H1 (cell line): ENCODE results near the gene CCNK. TPM values are rescaled to one million over a fixed set of nuclear protein-coding genes. Genes with fewer than 3 reads are reported as not detected.

Experiments used
- CTCF ChIA-PET: fragments of 300-600 bp; sonication (Branson Sonifier 250); formaldehyde crosslinking; loops from one replicate; lab custom pipeline; 2021; ENCODE audit not compliant: partially characterized antibody; lab: Charles Lee
- POLR2A ChIA-PET: fragments of 300-600 bp; sonication (Branson Sonifier 250); formaldehyde crosslinking; loops from one replicate; lab custom pipeline; 2021; ENCODE audit warnings: inconsistent platforms; ENCODE audit not compliant: partially characterized antibody; lab: Charles Lee
- DNase-seq, 2 experiments: peaks; one replicate each; pipeline versions ENCODE4 v3.0.0 to v3.0.0-alpha.2; 2010 to 2022; ENCODE audit warnings: low spot score in 2 of 2, low read depth in 1 of 2, mixed read lengths in 1 of 2
- FAIRE-seq: peaks from 2 replicates; lab custom pipeline; 2011; peaks lifted over from hg19 to GRCh38; lab: Jason Lieb, UNC
- H2AFZ ChIP-seq: 2 replicates; pipeline ENCODE4 v1.8.1; 2012; ENCODE audit warnings: low read length, inconsistent platforms
- H2AK5ac ChIP-seq: 2 replicates; pipeline ENCODE4 v1.6.1; 2013; ENCODE audit warnings: low read depth, low read length
- H2BK120ac ChIP-seq: replicated peaks from 2 replicates; pipeline ENCODE3; 2013; ENCODE audit warnings: low read depth, low read length, inconsistent platforms
- H2BK12ac ChIP-seq: 2 replicates; pipeline ENCODE4 v1.6.1; 2013; ENCODE audit warnings: low read depth, low read length
- H2BK15ac ChIP-seq: 2 replicates; pipeline ENCODE4 v1.6.1; 2013; ENCODE audit warnings: low read length
- H2BK20ac ChIP-seq: 2 replicates; pipeline ENCODE4 v1.6.1; 2013; ENCODE audit warnings: low read length
- H2BK5ac ChIP-seq: 2 replicates; pipeline ENCODE4 v1.6.1; 2013; ENCODE audit warnings: low read depth, low read length
- H3K14ac ChIP-seq: 2 replicates; pipeline ENCODE4 v1.6.1; 2013; ENCODE audit warnings: inconsistent platforms; ENCODE audit not compliant: insufficient read length
- H3K18ac ChIP-seq: 2 replicates; pipeline ENCODE4 v1.6.1; 2013; ENCODE audit warnings: low read length; ENCODE audit errors: extremely low read depth
- H3K23ac ChIP-seq: 2 replicates; pipeline ENCODE4 v1.6.1; 2013; ENCODE audit warnings: inconsistent platforms; ENCODE audit not compliant: insufficient read length
- H3K23me2 ChIP-seq: 2 replicates; pipeline ENCODE4 v1.6.1; 2013; ENCODE audit warnings: low read depth, low read length
- H3K27ac ChIP-seq: 2 replicates; pipeline ENCODE4 v1.6.1; 2011; ENCODE audit warnings: low read depth, low read length, inconsistent platforms
- H3K27me3 ChIP-seq, 4 experiments: replicated peaks in 1 of 4; 1 replicate in 1 of 4; 2 replicates in 3 of 4; pipeline versions ENCODE4 v1.6.1 to v1.8.1; 2011 to 2013; ENCODE audit warnings: low read length in 3 of 4, mild to moderate bottlenecking in 3 of 4, inconsistent platforms in 2 of 4, mixed read lengths in 2 of 4, moderate library complexity in 1 of 4; ENCODE audit not compliant: control insufficient read depth in 3 of 4, insufficient read depth in 3 of 4; ENCODE audit errors: extremely low read depth in 1 of 4
- H3K36me3 ChIP-seq, 4 experiments: 2 replicates each; pipeline versions ENCODE4 v1.6.1 to v1.8.1; 2011 to 2013; ENCODE audit warnings: mild to moderate bottlenecking in 4 of 4, low read length in 3 of 4, moderate library complexity in 2 of 4, control low read depth in 1 of 4, inconsistent platforms in 1 of 4; ENCODE audit not compliant: insufficient read depth in 4 of 4, control insufficient read depth in 2 of 4
- H3K4ac ChIP-seq: replicated peaks from 2 replicates; pipeline ENCODE3; 2013; ENCODE audit warnings: low read length, low read depth, mixed read lengths, inconsistent platforms; ENCODE audit not compliant: insufficient read length
- H3K4me1 ChIP-seq, 4 experiments: replicated peaks in 1 of 4; 1 replicate in 1 of 4; 2 replicates in 3 of 4; pipeline versions ENCODE4 v1.6.1 to v1.8.1; 2011 to 2013; ENCODE audit warnings: low read length in 3 of 4, inconsistent platforms in 2 of 4, mixed read lengths in 1 of 4; ENCODE audit not compliant: insufficient read depth in 4 of 4, control insufficient read depth in 3 of 4
- H3K4me2 ChIP-seq, 2 experiments: 2 replicates each; pipeline versions ENCODE4 v1.6.1 to v1.8.1; 2011 to 2013; ENCODE audit warnings: low read depth in 2 of 2, low read length in 2 of 2, control low read depth in 1 of 2, inconsistent platforms in 1 of 2, mild to moderate bottlenecking in 1 of 2; ENCODE audit not compliant: insufficient read depth in 1 of 2
- H3K4me3 ChIP-seq, 4 experiments: fragments of 200-600, 300-600 bp in 1 of 4; sonication (generic), shearing (Covaris generic), sonication (Bioruptor Twin) in 1 of 4; 2 replicates each; pipeline versions ENCODE4 v1.5.1 to v1.8.1; 2011 to 2016; ENCODE audit warnings: low read length in 4 of 4, low read depth in 3 of 4, control low read depth in 2 of 4, inconsistent platforms in 2 of 4, mild to moderate bottlenecking in 2 of 4, mixed read lengths in 1 of 4, moderate library complexity in 1 of 4; ENCODE audit not compliant: insufficient read depth in 2 of 4; ENCODE audit errors: extremely low read depth in 1 of 4
- H3K56ac ChIP-seq: replicated peaks from 2 replicates; pipeline ENCODE3; 2013; ENCODE audit warnings: low read depth, mild to moderate bottlenecking, mixed read lengths, low read length, inconsistent platforms; ENCODE audit not compliant: insufficient read length
- H3K79me1 ChIP-seq: 2 replicates; pipeline ENCODE4 v1.6.1; 2013; ENCODE audit warnings: low read depth, low read length, control low read depth
- H3K79me2 ChIP-seq, 2 experiments: 2 replicates each; pipeline versions ENCODE4 v1.6.1 to v1.8.1; 2012 to 2013; ENCODE audit warnings: low read length in 2 of 2, mild to moderate bottlenecking in 2 of 2, inconsistent platforms in 1 of 2; ENCODE audit not compliant: insufficient read depth in 2 of 2, control insufficient read depth in 1 of 2
- H3K9ac ChIP-seq, 4 experiments: replicated peaks in 1 of 4; 1 replicate in 1 of 4; 2 replicates in 3 of 4; pipeline versions ENCODE4 v1.6.1 to v1.8.1; 2011 to 2013; ENCODE audit warnings: low read depth in 3 of 4, low read length in 3 of 4, control low read depth in 2 of 4, mild to moderate bottlenecking in 2 of 4, moderate library complexity in 2 of 4, inconsistent platforms in 1 of 4; ENCODE audit errors: extremely low read depth in 1 of 4
- H3K9me3 ChIP-seq, 2 experiments: 2 replicates each; pipeline versions ENCODE4 v1.6.1 to v1.8.1; 2012 to 2013; ENCODE audit warnings: mild to moderate bottlenecking in 2 of 2, moderate library complexity in 2 of 2, control low read depth in 1 of 2, inconsistent platforms in 1 of 2, low read depth in 1 of 2, low read length in 1 of 2, mixed read lengths in 1 of 2; ENCODE audit not compliant: insufficient read depth in 2 of 2
- H4K20me1 ChIP-seq, 2 experiments: replicated peaks in 1 of 2; 2 replicates each; pipeline versions ENCODE3 to v1.8.1; 2011 to 2013; ENCODE audit warnings: inconsistent platforms in 2 of 2, low read length in 2 of 2, mild to moderate bottlenecking in 1 of 2; ENCODE audit not compliant: insufficient read depth in 2 of 2, control insufficient read depth in 1 of 2
- H4K5ac ChIP-seq: 2 replicates; pipeline ENCODE4 v1.6.1; 2013; ENCODE audit warnings: low read length, low read depth, mixed read lengths, inconsistent platforms; ENCODE audit not compliant: insufficient read length
- H4K8ac ChIP-seq: 2 replicates; pipeline ENCODE4 v1.8.0; 2013; ENCODE audit warnings: mild to moderate bottlenecking, moderate library complexity, low read length, inconsistent platforms; ENCODE audit not compliant: insufficient read depth; ENCODE audit errors: extremely low read depth
- H4K91ac ChIP-seq: replicated peaks from 2 replicates; pipeline ENCODE3; 2013; ENCODE audit warnings: low read length, mixed read lengths, inconsistent platforms; ENCODE audit not compliant: insufficient read length
- BACH1 ChIP-seq: IDR thresholded peaks from 2 replicates; pipeline ENCODE4 v1.6.1; 2012; ENCODE audit warnings: low read length, improper control_type of control experiment
- CEBPB ChIP-seq: IDR thresholded peaks from 2 replicates; pipeline ENCODE4 v1.6.1; 2012; ENCODE audit warnings: low read depth, low read length
- WGBS, 2 experiments: shearing (Covaris generic) in 1 of 2; methylation state at CpG; one replicate each; pipeline versions ENCODE4 v1.1.6 to v1.1.7; 2013 to 2015; ENCODE audit warnings: low lambda C conversion rate in 2 of 2, mixed read lengths in 2 of 2, inconsistent platforms in 1 of 2, low coverage in 1 of 2, missing lambda C conversion rate in 1 of 2; ENCODE audit not compliant: insufficient replicate concordance in 2 of 2, insufficient coverage in 1 of 2, insufficient read length in 1 of 2; ENCODE audit errors: extremely low coverage in 1 of 2, missing lambda C conversion rate in 1 of 2; 5-methylcytosine and 5-hydroxymethylcytosine counted together
- polyA plus RNA-seq, 7 experiments: library from polyadenylated mRNA; depleted of rRNA in 3 of 7; stranded (reverse) in 5 of 7; unstranded in 2 of 7; fragments of >200 nt in 5 of 7; fragments of 200-250 nt in 2 of 7; gene quantifications; 1 replicate in 5 of 7; 2 replicates in 1 of 7; 4 replicates in 1 of 7; pipeline versions ENCODE4 v1.2.1 to v1.2.3, GENCODE V29; 2011 to 2013; ENCODE audit warnings: missing spikeins in 2 of 7, mixed read lengths in 2 of 7
- total RNA-seq: library from RNA; stranded (reverse); fragmentation: NEBNext Ultra II Directional; extraction: Animal tissue kit (Norgen Biotek cat#: 25700); gene quantifications from 2 replicates; pipeline ENCODE4 v1.2.1, GENCODE V29; 2021
- TF ChIP-seq, protein P1 (sequence below): IDR thresholded peaks from 2 replicates; pipeline ENCODE4 v1.6.1; 2011; ENCODE audit warnings: low read length, improper control_type of control experiment

The CCNK gene
- total and polyA plus RNA-seq, 2 of the 8 experiments (the other 6 are each of a cell fraction or from before 2014, with no cell fraction given) = 10.7 to 82.7 TPM

DNA sequence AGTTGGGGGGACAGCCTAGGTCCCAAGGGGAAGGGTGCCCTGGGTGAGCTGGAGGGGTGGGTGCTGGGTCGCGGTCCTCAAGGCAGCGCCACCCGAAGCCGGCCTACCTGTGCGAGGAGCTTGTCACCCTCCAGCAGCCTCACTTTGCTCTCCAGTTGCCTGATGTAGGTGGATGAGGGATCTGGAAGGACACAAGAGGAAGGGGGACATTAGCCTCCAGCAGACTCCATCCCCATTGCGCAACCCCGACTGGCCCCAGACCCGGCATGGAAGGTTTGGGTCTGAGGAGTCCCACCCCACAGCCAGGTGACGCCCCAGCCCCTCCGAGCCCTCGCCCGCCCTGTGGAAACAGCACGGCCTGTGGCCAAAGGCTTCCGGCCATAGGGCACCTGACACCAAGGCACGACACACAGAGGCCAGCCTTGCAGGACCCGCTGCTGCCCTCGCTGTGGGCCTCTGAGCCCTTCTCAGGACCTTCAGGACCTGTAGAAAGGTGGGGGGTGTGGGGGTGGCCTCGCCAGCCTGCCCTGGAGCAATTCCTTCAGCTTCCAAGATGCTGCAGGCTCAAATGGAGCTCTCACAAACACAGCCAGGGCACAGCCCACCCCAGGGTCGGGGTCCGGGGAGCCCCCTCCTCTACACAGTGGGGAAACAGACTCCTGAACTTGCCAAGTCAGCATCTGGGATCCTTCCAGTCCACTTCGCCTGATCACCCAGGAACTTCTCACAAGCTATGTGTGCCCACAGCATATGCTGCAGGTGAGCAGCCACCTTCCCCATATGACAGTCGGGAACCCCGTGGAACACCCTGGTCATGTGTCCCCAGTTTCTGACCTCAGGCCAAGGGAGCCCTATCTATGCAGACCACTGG, 54.9 kb downstream of the CCNK start:
- ChIA-PET CTCF (interaction anchor here (1.1 to 6.2 kb wide), 12 partner anchors 8 to 151 kb away, joined by 3 to 40 read pairs (median 6); no protein-coding TSS in a partner anchor), POLR2A (interaction anchor here (0.9 kb wide), 1 partner anchor 13 kb away, joined by 3 read pairs; no protein-coding TSS in a partner anchor)
- Histone ChIP-seq H3K4me2 (no peak overlapping the region; a peak in 1 of 4 replicates), H3K14ac (no peak overlapping the region)
- TF ChIP-seq BACH1 = no peak
- TF ChIP-seq, protein P1, sequence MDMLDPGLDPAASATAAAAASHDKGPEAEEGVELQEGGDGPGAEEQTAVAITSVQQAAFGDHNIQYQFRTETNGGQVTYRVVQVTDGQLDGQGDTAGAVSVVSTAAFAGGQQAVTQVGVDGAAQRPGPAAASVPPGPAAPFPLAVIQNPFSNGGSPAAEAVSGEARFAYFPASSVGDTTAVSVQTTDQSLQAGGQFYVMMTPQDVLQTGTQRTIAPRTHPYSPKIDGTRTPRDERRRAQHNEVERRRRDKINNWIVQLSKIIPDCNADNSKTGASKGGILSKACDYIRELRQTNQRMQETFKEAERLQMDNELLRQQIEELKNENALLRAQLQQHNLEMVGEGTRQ = no peak
- peak; percentile 88 for TF ChIP-seq CEBPB
- TF ChIP-seq, all 59 proteins: peak for 1
- Histone ChIP-seq H3K4me1 (peaks cover 0 to 42% (median 21%) of the 10 kb centered on the region in 4 experiments; a peak in 6 of 7 replicates), H2BK12ac (peak overlapping the region; percentile 39; the same call in 1 of the 2 replicates), H4K20me1 (peaks cover 7 to 12% of the 10 kb centered on the region in 2 experiments), H2BK5ac (no peak overlapping the region; the same call in 1 of the 2 replicates), H4K5ac (peak overlapping the region; percentile 11), H2AFZ (no peak overlapping the region), H3K9ac (no peak overlapping the region), H3K9me3 (no peaks in the 10 kb centered on the region), H3K4me3 (no peak overlapping the region), H4K91ac (peak overlapping the region; percentile 62), H3K79me2 (peaks cover 0 to 36% of the 10 kb centered on the region in 2 experiments; a peak in 1 of 4 replicates), H2AK5ac (0 out of 2 replicates have a peak overlapping the region, but pooled peaks have one; percentile 40), H3K56ac (no peak overlapping the region), H2BK120ac (no peak overlapping the region), H3K18ac (no peak overlapping the region), H3K27ac (no peak overlapping the region; the same call in 1 of the 2 replicates), H3K27me3 (no peaks in the 10 kb centered on the region), H4K8ac (no peak overlapping the region; the same call in 1 of the 2 replicates), H3K36me3 (no peaks in the 10 kb centered on the region), H3K23me2 (no peaks in the 10 kb centered on the region), H3K4ac (no peak overlapping the region), H2BK15ac (no peak overlapping the region), H2BK20ac (no peak overlapping the region), H3K23ac (no peak overlapping the region), H3K79me1 (peaks cover 20% of the 10 kb centered on the region)
- WGBS, 2 experiments = 92% methylated on average over 19 of the region's 24 CpGs; no CpG with 5 or more reads in 1 of the 2 experiments
- DNase-seq = no peak
- FAIRE-seq = no peak
